PC-3 (cell line): ENCODE measurements around the gene SGO1. TPM values are rescaled to one million over a fixed set of nuclear protein-coding genes. Genes with fewer than 3 reads are reported as not detected.

Experiments
- ATAC-seq: fragments of 200-7000 bp; cut with Tn5 transposase; 2 replicates; pipeline ENCODE4 v1.9.1; 2020; ENCODE audit warnings: mild to moderate bottlenecking, moderate library complexity
- BruUV-seq: library from RNA; stranded (reverse); fragments of 400-500 nt; replicated peaks from 2 replicates; lab custom pipeline; 2021; lab: Mats Ljungman, UMichigan
- CTCF ChIA-PET: fragments of 300-600 bp; sonication (Branson Sonifier 250); formaldehyde crosslinking; loops from one replicate; lab custom pipeline; 2022; ENCODE audit warnings: antibody characterized with exemption; lab: Charles Lee
- POLR2A ChIA-PET: fragments of 300-600 bp; sonication (Branson Sonifier 250); formaldehyde crosslinking; loops from one replicate; lab custom pipeline; 2022; ENCODE audit warnings: antibody characterized with exemption; ENCODE audit not compliant: unreplicated experiment; lab: Charles Lee
- DNase-seq: peaks from one replicate; pipeline ENCODE4 v3.0.0-alpha.2; 2015
- H2AFZ ChIP-seq: fragments of 300-600 bp; sonication (generic); 2 replicates; pipeline ENCODE4 v1.6.0; 2016; ENCODE audit warnings: antibody characterized with exemption, low read length
- H3F3A ChIP-seq: fragments of 300-600 bp; sonication (generic); one replicate; pipeline ENCODE4 v1.6.0; 2017; ENCODE audit warnings: antibody characterized with exemption, low read length, control low read depth, mild to moderate bottlenecking; ENCODE audit not compliant: unreplicated experiment
- H3K27ac ChIP-seq: fragments of 300-600 bp; sonication (generic); 2 replicates; pipeline ENCODE4 v1.5.1; 2016; ENCODE audit warnings: mild to moderate bottlenecking, low read length
- H3K27me3 ChIP-seq: fragments of 300-600 bp; sonication (generic); 2 replicates; pipeline ENCODE4 v1.6.1; 2016; ENCODE audit warnings: low read length, mixed read lengths
- H3K36me3 ChIP-seq: fragments of 300-600 bp; sonication (generic); 2 replicates; pipeline ENCODE4 v1.6.1; 2016; ENCODE audit warnings: low read depth, mixed run types, low read length, mixed read lengths
- H3K4me1 ChIP-seq: fragments of 300-600 bp; sonication (generic); 2 replicates; pipeline ENCODE4 v1.5.1; 2016; ENCODE audit warnings: low read length; ENCODE audit not compliant: insufficient read depth
- H3K4me2 ChIP-seq: fragments of 300-600 bp; sonication (generic); 2 replicates; pipeline ENCODE4 v1.6.0; 2016; ENCODE audit warnings: low read length
- H3K4me3 ChIP-seq: fragments of 300-600 bp; sonication (generic); 2 replicates; pipeline ENCODE4 v1.5.1; 2016; ENCODE audit warnings: mild to moderate bottlenecking, low read length, mixed read lengths
- H3K79me2 ChIP-seq: fragments of 300-600 bp; sonication (generic); 2 replicates; pipeline ENCODE4 v1.6.1; 2017; ENCODE audit warnings: low read length, mixed read lengths
- H3K9ac ChIP-seq: fragments of 300-600 bp; sonication (generic); 2 replicates; pipeline ENCODE4 v1.6.0; 2016; ENCODE audit warnings: mild to moderate bottlenecking, low read length
- H3K9me2 ChIP-seq: fragments of 300-600 bp; sonication (generic); replicated peaks from 2 replicates; pipeline ENCODE4 v1.6.1; 2016; ENCODE audit warnings: mixed run types, low read length, mixed read lengths
- H3K9me3 ChIP-seq: fragments of 300-600 bp; sonication (generic); 2 replicates; pipeline ENCODE4 v1.6.1; 2016; ENCODE audit warnings: low read length, mixed read lengths
- H4K20me1 ChIP-seq: fragments of 300-600 bp; sonication (generic); 2 replicates; pipeline ENCODE4 v1.6.1; 2016; ENCODE audit warnings: low read length, mixed read lengths
- CTCF ChIP-seq: fragments of 300-600 bp; sonication (generic); conservative IDR thresholded peaks from 2 replicates; pipeline ENCODE4 v1.5.1; 2017; ENCODE audit warnings: antibody characterized with exemption, low read depth, mild to moderate bottlenecking, low read length
- EZH2 ChIP-seq: fragments of 300-600 bp; sonication (generic); IDR thresholded peaks from one replicate; pipeline ENCODE4 v1.6.1; 2017; ENCODE audit warnings: antibody characterized with exemption, mild to moderate bottlenecking, low read length; ENCODE audit not compliant: unreplicated experiment
- EZH2phosphoT487 ChIP-seq: fragments of 300-600 bp; sonication (generic); IDR thresholded peaks from 2 replicates; pipeline ENCODE4 v1.6.1; 2018; ENCODE audit warnings: mild to moderate bottlenecking, antibody characterized with exemption, low read length, borderline replicate concordance
- intact Hi-C: fragments of 100-400 bp; cut with micrococcal nuclease; formaldehyde crosslinking; loops from 2 replicates; pipeline ENCODE4 v1.9.0; 2023
- total RNA-seq: library from RNA; depleted of rRNA; stranded (reverse); fragments of >200 nt; gene quantifications from 2 replicates; pipeline ENCODE4 v1.2.3, GENCODE V29; 2014

Gene SGO1
- total RNA-seq, 1 experiment from 2014 or later = 12.6 TPM

GRCh38 chr3:20232906-20233780 is 47.1 kb upstream of the SGO1 start:
- Histone ChIP-seq H3K9ac (no peak overlapping the region), H3K9me3 (no peaks in the 10 kb centered on the region), H3K27me3 (no peaks in the 10 kb centered on the region), H3K4me2 (no peak overlapping the region), H3K9me2 (no peaks in the 10 kb centered on the region), H3K4me1 (no peaks in the 10 kb centered on the region), H2AFZ (no peak overlapping the region), H3K27ac (no peak overlapping the region), H3K4me3 (no peak overlapping the region), H4K20me1 (no peaks in the 10 kb centered on the region), H3K79me2 (no peaks in the 10 kb centered on the region), H3K36me3 (no peaks in the 10 kb centered on the region), H3F3A (no peaks in the 10 kb centered on the region)
- DNase-seq (no peak), ATAC-seq (no peak)
- intact Hi-C loops = no loop called here
- TF ChIP-seq EZH2phosphoT487 = no peak
- TF ChIP-seq EZH2 = no peak
- no peak for TF ChIP-seq CTCF
- ChIA-PET POLR2A (no interaction called here), CTCF (no interaction called here)
- BruUV-seq = no TSS peak

- TF ChIP-seq EZH2 (no peak), EZH2phosphoT487 (no peak), CTCF (no peak)
- Histone ChIP-seq H3K79me2 (no peaks in the 10 kb centered on the region), H2AFZ (no peak overlapping the region), H3K4me2 (no peak overlapping the region), H3K4me1 (no peaks in the 10 kb centered on the region), H3F3A (no peaks in the 10 kb centered on the region), H3K9me2 (no peaks in the 10 kb centered on the region), H3K27me3 (no peaks in the 10 kb centered on the region), H3K4me3 (no peak overlapping the region), H3K27ac (no peak overlapping the region), H4K20me1 (no peaks in the 10 kb centered on the region), H3K9ac (no peak overlapping the region), H3K36me3 (no peaks in the 10 kb centered on the region), H3K9me3 (no peaks in the 10 kb centered on the region)
- ATAC-seq (no peak), DNase-seq (no peak)
- ChIA-PET CTCF (no interaction called here), POLR2A (interaction anchor here (0.6 kb wide), 1 partner anchor 1914 kb away, joined by 5 read pairs; no protein-coding TSS in a partner anchor)
- intact Hi-C loops = no loop called here
- BruUV-seq = no TSS peak
Observed at GRCh38 chr3:20230954-20231353, 44.9 kb upstream of the SGO1 start.

GRCh38 chr3:20225769-20226168 is 39.8 kb upstream of the SGO1 start:
- DNase-seq = peak; percentile 61
- no peaks in the 10 kb centered on the region for H3K79me2 ChIP-seq
- no peak overlapping the region for H3K9ac ChIP-seq
- H3K9me2 ChIP-seq = no peaks in the 10 kb centered on the region
- POLR2A ChIA-PET = no interaction called here
- H3K4me3 ChIP-seq = no peak overlapping the region
- intact Hi-C loops = loop anchor here (2.0 to 10.0 kb wide), 5 partner anchors 287 to 1889 kb away; partner anchors contain the start of gene ZNF385D
- H3K4me1 ChIP-seq = no peaks in the 10 kb centered on the region
- no peak overlapping the region for H3K27ac ChIP-seq
- H3K36me3 ChIP-seq = no peaks in the 10 kb centered on the region
- H4K20me1 ChIP-seq = no peaks in the 10 kb centered on the region
- CTCF ChIA-PET = interaction anchor here (0.6 to 1.0 kb wide), 2 partner anchors 188 to 1258 kb away, joined by 3 read pairs; no protein-coding TSS in a partner anchor
- no peaks in the 10 kb centered on the region for H3F3A ChIP-seq
- TF ChIP-seq EZH2phosphoT487 = no peak
- no peak for TF ChIP-seq EZH2
- TF ChIP-seq CTCF = peak; percentile 70
- no peak overlapping the region for H2AFZ ChIP-seq
- ATAC-seq = peak; percentile 85
- no peaks in the 10 kb centered on the region for H3K9me3 ChIP-seq
- H3K27me3 ChIP-seq = 0 out of 2 replicates have a peak, but pooled peaks cover 4% of the 10 kb centered on the region
- BruUV-seq = no TSS peak
- no peak overlapping the region for H3K4me2 ChIP-seq
